NAMALWA (cell line): Measurements from ENCODE around the gene ABCG1.

ENCODE experiments used
- DNase-seq: peaks from one replicate; pipeline ENCODE4 v3.0.0-alpha.2; 2015; ENCODE audit warnings: low spot score

The ABCG1 gene

DNA sequence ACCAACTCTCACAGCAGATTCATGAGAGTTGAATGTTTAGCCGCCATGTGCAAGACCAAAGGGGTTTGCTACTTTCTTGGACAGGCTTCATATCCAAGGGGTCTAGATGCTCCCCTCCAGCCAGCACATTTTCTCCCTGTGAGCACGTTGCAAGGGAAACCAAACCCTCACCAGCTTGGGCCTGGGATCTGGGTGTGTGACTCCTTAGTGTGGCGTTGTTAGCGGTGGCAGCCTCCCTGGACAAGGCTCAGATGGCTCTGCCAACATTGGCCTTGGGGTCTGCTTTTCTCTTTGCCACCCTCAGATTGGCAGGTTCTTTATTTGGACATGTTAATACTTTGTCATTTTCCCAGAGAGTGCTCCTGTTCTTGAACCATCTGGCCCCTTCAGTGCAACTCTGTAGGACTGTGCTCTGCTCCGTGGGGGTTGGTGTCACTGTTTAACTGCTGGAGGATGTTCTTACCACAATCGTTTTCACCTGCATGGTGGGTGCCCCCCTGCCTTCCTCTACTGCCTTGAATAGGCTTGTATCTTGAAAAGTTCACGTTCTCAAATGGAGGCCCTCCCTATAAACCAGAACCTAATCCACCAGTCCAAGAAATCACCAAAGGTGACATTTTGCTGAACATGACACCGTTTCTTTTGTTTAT lies 13.4 kb downstream of the ABCG1 start:
- no peak for DNase-seq

DNA sequence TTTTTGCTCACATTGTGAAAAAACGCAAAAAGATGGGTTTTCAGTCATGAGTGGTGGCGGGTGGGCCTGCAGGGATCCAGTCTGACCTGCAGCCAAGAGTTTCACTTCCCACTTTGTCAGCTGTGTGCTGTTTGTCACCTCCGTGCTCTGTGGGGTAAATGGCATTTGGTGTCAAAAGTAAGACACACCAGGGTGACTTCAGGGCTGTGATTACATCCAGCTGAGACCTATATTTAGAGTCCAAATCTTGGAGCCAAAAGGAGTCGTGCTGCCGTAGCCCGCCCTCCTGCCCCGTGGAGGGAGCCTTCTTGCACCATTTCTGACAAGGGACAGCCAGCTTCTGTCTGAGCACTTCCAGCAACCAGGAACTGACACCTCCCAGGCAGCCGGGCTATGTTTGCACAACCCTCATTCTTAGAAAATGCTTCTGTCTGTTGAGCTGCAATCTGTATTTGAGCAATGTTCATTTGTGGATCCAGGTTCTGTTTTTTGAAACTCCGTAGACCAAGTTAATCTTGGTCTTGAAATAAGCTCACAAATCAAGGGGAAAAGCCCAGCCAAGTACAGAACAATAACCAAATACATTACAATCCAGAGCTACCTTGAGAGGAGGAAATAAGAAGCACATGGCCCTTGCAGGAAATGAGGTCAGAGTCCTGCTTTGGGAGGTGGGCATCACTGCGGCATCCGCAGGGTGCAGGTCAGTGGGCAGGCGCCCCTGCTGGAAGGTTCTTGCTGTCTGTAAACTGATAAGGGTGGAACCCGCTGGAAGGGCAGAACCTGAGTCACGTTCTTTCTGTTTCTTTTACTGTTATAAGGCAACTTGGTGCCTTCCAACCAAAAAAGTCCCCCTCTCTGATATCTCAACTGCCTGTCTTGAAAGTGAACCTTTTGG lies 14.4 kb downstream of the ABCG1 start:
- DNase-seq, result peak; percentile 97

DNA sequence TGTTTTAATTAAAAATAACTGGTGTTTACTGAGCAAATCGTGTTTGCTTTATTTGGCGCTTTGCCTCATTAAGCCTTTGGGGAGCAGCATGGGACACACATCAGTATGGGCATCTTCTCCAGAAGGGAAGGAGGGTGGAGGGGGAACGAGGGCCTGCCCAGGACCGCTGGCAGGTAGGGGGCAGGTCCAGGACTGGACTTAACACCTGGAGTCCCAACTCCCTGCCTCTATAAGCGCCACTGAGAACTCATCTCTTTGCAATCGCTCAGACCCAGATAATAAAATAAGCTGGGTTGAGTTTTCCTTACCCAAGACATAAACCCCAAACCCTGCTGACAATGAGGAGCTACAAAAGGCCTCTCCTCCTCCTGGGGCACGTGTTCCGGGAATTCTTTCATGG lies 15.1 kb downstream of the ABCG1 start:
- no peak for DNase-seq

DNA sequence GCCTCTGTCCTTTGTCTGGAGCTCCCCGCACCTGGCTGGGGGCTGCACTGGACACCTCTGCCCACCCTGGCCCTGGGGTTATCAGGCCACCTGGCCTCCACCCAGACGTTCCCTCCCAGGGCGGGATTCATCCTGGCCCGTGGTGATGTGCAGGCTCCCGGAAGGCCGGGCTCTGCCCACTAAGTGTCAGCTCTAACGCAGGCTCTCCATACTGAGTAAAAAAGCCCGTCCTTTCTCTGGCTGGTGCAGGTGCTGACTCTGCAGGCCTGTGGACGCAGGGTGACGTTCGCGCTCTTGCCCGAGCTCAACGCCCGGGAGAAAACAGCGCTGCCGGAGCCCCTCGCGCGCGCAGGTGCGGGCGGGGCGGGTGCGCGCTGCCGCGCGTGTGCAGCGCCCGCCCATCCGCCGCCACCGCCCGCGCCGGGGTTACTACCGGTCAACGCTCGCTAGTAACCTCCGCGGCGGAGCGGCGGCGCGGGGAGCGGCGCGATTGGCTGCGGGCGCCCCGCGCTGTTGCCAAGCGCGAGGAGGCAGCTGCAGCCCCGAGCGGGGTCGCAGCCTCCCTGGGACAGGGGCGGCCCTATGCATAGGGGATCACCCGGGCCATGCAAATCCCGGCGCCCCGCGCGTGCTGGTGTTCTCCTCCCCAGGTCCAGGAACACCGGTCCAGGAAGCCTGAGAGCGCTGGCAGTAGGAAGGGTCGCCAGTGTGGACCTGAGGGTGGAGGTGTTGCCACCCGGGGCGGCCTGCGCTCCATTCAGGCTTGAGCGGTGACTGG lies 15.7 kb downstream of the ABCG1 start:
- DNase-seq, result peak; percentile 95

DNA sequence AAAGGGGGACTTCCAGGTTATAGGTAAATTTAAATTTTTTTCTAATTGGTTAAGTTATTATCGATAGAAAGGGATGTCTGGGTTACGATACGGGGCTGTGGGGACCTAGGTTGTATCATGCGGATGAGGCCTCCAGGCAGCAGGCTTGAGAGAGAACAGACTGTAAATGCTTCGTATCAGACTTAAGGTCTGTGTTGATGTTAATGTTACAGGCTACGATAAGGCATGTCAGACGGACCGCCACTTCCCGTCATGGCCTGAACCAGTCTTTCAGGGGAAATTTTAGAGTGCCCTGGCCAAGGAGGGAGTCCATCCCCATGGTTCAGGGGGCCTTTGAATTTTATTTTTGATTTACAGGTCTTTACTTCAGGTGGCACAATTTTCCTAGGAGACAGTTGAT lies 16.7 kb downstream of the ABCG1 start:
- no peak for DNase-seq

DNA sequence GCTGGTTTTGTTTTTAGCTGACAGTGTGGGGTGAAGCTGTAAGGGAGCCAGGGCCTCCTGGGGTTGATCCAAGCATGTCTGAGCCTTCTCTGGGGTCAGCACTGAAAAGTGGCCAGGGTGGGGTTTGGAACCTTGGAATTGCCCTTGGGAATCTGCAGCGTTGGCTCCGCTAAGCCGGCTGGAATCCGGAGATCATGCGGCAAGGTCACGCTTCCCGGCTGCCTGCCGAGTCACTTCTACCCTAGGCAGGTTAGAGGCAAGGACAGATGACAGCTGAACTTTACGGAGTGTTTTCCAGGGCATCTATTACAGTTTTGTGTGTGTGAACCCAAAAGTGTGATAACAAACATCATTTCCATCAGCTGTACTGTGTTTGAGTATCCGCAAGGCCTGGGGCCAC lies 17.1 kb downstream of the ABCG1 start:
- no peak for DNase-seq

DNA sequence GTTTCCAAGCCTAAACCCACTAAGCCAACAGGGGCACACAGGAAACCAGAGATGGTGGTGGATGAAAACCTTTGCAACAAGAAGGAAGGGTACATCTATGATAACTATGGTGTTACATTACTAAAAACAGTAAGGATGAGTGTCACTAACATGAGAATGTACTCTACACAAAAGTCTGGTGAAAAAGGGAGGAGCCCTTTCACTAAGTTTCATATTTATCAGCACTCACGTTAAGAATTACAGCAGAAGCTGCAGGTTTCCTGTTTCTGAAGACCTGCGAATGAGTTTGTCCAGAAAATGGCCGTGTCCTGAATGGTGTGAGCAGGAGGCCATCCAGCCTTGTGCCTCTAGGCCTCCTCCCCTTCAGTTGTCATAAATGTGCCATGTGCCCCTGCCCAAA lies 17.8 kb downstream of the ABCG1 start:
- peak; percentile 41 for DNase-seq

DNA sequence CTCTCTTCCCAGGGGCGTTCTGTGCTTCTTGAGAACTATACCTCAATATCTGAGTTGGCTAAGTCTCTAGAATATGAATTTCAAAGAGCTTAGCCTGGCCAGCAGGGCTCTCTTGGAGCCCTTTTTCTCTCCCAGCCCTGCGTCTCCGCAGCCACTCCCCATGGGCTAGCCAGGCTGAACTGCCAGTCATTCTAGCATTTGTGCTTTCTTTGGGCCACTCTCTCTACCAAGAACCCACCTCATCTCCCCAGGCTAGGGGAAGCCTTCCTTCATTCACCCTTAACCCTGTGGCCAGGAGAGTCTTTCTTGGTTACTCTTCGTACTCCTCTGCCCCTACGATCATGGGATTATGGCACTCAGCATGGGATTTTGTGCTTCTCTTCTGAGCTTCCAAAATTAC lies 18.2 kb downstream of the ABCG1 start:
- DNase-seq, result no peak

DNA sequence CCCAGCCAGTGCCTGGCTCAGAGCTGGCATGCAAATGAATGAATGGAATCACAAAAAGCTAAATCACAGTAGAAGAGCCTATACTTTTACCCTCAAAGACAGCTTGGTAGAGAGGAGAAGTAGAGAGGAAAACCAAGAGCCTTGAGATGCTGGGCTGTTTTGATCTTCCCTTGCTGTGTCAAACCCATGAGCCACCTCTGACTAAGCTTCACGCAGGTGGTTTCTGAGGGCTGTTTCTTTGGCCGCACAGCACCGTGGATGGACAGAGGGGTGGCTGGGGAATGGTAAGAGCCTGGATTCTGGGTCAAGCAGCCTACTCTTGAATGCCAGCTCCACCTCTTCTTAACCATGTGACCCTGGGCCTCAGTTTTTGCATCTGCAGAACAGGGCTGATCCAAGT lies 18.6 kb downstream of the ABCG1 start:
- DNase-seq, result no peak

DNA sequence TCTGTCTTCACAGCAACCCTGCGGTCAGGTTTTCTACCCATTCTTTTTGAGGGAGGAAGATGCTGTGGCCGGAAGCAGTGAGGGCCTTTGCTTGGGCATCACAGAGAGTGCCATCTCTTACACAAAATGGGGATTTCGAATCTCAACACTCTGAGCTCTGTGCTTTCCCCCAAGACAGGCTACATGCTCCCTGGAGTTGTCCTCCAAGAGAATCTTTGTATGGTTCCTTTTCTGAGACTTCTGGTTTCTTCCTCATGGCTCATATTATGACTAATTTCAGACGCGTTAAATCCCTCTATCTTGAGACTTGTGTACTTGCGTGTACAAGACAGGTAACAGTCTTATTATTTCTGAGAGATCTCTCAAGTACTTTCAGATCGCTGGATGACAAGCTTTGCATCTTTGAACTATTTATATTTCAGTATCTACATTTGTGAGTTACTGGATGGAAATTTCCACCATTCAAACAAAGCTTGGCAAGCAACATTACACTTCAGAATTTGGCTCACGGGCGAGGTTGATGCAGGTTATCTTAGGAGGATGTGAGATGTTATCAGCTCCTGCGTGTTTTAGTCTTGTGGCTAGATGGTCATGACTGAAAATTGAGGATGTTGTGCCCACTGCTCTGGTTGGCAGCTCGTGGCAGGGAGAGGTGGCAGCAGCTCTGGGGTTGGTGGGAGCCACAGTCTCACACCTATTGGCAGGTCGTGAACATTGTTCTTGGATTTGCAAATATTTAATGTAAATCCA lies 19.4 kb downstream of the ABCG1 start:
- DNase-seq, result peak; percentile 64

DNA sequence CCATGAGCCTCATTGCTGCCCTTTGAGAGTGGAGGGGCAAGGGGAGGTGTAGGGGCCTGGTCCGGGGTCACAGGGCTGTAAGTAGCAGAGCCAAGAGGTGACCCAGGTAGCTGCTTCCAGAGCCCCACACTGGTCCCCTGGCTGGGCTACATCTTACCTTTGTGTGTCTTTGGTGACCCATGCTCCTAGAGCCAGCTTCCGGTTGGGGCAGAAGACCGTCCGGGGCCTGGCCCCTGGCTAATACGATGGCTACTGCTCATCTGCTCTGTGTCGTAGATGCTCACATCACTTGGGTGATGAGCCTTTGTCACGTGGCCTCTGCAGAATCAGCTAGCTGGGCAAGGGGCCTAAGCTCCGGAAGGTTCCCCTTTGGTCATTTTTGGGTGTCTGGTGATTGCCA lies 20.6 kb downstream of the ABCG1 start:
- DNase-seq, result no peak

DNA sequence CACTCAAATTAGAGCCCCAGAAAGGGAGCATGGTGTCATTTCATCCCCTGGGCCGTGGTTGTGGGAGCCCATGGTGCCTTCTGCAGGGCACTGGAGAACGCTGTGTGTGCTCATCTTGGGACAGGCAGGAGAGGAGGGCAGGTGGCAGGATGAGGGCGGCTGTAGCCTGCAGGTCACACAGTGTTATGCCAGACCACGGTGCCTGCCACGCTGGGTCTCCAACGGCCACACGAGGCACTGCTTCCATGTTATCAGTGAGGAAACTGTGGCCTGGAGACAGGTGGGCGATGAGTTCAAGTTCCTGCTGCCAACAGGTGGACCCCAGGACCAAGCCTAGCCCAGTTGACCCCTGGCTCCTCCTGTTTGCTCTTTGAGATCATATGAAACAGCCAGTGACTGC lies 21.0 kb downstream of the ABCG1 start:
- DNase-seq, result no peak

DNA sequence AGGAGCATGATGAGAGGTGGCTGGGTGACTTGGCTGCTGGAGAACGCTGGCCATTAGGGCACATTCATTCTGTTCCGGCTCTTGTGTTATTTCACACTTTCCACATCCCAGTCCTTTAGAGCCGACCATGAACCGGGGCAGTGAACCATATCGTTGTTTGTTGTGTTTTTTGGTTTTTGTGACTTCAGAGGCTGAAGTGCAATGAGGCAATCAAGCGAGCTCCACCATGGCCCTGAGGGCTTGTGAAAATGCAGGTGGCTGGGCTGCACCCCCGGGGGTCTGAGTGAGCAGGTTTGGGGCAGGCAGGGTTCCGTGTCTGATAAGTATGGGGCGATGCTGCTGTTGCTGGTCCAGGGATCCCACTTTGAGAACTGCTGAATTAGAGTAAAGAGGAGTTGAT lies 23.7 kb downstream of the ABCG1 start:
- peak; percentile 90 for DNase-seq

DNA sequence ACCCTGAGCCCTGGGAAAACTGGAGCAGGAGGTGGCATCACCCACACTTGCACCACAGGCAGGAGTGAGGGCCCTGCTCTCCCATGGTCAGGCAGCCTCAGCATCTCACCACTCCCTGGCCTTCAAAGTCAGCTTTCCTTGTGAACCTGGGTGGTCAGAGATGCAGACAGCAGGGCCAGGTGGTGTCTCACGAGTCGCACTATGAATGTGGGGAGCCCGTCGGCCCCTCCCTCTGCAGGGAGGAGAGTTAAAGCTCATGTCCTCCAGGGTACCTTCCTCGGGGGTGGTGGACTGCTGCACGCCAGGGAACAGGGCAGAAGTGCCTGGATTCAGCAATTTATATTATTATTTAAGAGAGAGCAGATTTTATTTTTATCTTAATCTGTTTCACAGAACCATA lies 24.1 kb downstream of the ABCG1 start:
- peak; percentile 57 for DNase-seq

DNA sequence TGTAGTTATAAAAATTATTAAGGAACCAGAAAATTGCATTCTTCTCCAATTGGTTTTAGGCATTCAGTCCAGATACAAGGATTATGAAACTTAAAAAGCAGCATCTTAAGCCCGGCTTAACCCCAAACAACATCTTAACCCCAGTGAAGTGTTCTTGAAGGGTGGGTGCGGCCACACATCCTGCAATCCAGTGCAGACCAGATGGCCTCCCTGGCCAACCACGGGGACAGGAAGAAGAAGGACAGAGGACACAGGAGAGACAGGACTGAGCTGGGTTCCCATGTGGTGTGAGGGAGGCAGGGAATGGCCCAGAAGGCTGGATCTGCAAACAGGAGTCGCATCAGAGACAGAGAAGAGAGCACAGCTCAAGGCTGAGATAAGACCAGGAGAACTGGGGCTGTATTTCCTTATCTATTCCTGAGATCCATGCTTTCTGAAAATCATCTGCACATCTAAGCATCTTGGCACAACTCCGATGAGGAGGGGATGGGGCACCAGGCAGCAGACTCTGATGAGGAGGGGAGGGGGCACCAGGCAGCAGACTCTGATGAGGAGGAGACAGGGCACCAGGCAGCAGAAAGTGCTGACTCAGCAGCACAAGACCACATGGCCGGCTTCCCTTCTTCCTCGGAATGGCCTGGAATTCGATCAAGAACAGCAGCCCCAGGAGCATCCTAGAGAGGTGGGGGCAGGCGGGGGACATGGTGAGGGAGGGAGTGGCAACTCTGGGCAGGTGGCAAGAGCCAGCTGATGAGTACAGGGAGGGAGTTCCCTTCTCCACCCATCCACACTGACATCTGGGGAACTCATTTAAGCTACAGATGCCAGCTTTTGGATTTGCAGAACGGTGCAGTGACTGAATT lies 26.6 kb downstream of the ABCG1 start:
- no peak for DNase-seq

DNA sequence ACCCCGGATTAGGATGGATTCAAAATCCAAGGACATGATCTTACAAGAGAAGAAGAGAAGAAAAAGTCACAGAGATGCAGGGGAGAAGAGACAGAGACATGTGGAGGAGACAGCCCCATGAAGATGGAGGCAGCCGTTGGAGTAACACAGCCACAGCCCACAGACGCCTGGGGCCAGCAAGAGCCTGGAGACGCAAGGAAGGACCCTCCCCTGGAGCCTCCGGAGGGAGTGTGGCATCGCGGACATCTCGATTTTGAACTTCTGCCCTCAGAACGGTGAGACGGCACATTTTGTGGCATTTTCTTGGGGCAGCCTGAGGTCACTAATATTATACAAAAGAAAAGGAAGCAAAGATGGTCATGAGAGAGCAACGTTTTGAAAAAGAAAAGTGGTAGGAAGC lies 28.8 kb downstream of the ABCG1 start:
- no peak for DNase-seq

DNA sequence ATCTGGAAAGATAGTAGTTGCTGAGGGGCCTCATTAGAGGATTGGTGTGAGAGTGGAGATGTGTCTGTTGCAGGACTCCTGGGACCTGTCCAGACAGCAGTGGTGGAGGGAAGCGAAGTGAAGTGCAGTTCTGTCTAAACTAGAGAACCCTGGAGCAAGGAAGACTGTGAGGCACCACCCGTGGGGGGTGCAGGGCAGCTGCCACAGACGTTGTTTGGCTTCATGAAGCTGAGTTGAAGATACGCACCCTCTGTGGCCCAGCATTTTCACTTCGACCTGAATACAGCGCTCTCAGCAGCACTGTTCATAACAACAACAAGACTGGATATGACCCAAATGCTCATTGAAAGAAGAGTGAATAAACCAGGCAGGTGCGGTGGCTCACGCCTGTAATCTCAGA lies 29.3 kb downstream of the ABCG1 start:
- DNase-seq, result no peak

DNA sequence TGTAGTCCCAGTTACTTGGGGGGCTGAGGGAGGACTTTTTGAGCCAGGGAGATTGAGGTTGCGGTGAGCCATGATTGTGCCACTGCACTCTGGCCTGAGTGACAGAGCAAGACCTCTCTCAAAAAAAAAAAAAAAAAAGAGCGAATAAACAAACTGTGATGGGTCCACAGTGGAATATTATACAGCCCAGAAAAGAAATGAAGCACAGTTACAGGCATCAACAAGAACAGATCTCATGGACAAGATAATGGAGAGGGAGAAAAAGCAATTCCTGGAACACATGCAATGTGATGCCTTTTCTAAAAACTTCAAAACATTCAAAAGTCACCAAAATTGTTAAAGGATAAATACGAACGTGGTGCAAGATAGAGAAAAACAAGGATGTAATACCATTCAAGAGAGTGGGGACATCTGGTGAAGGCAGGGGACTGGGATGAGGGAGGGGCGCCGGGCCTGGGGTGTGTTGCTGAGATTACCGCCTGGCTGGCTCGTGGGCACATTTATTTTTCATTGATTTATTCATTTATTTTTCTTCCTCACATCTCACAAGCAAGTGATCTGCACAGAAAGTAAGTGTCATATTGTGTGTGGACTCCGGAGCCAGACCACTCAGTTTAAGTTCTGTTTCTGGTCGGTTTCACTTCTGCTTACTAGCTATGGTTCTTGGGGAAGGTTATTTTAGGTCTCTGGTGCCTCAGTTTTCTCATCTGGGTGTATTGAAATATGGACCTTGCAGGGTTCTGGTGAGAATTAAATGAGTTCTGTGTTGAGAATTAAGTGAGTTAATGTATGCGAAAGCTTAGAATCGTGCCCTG lies 30.1 kb downstream of the ABCG1 start:
- peak; percentile 90 for DNase-seq

DNA sequence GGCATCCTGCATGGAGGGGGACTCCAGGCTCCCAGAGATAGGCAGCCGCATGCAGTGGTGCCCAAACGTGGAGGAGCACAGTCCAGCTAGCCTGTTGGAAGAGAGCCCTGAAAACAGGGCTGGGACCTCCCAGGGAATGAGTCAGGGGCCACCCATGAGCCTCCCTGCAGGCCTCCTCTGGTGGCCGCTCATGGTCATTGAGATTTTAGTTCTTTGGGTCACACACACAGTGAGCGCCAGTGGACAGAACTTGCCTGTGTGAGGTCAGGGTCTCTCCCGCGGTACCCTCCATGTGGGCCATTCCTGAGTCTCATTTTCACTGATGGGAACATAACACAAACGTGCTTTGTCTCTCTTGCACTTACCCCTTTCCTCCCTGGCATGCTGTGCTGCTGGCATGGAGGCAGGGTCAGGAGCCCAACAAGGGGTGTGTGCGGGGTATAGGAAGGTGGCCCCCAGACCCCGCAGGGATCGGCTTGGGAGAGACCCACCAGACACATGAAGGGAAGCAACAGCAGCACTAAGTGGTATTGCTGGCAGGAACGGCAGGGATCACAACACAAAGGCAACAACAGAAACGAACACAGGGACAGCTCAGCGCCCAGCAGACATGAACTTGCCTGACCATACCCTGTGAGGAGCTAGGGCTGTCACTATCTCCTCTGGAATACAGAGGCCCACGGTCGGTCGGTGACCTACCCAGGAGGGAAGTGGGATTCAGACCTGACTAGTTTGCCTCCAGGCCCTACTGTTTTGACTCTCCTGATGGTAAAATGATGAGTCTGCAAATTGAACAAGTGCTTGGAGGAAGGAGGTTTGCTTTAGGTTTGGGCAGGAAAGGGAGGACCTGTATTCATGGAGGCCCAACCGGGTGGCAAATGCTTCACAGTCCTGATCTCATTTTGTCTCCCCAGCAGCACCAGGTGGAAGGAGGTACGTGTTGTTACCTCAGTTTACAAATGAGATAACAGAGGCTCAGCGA lies 31.8 kb downstream of the ABCG1 start:
- DNase-seq, result no peak
